Measurements from ENCODE around the gene CEP112. TPM values are rescaled to one million over a fixed set of nuclear protein-coding genes. Genes with fewer than 3 reads are reported as not detected.

The CEP112 gene
- total and polyA plus RNA-seq, 2 of the 4 experiments (the other 2 are of a cell fraction), result 2.5 to 5.6 TPM

DNA sequence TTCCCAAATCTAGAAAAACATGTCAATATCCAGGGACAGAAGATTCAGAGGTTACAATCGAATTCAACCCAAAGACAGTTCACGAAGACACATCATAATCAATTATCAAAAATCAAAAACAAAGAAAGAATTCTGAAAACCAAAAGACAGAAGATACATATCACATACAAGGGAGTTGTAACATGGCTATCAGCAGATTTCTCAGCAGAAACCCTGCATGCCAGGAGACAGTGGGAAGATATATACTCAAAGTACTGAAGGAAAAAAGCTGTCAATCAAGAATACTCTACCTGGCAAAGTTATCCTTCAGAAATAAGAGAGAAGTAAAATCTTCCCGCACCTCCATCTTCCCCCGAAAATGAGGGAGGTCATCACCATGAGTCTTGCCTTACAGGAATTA lies 258.6 kb downstream of the CEP112 start:
- H3K23ac ChIP-seq (ENCODE audit: low read depth, low read length), result no peak overlapping the region
- H3K9ac ChIP-seq (ENCODE audit: low read depth, low read length), result no peak overlapping the region
- no peaks in the 10 kb centered on the region for H3K9me3 ChIP-seq (ENCODE audit: control insufficient read depth, insufficient read depth, low read length)
- no peaks in the 10 kb centered on the region for H3K79me1 ChIP-seq (ENCODE audit: low read depth in 1 of 2, low read length in 2 of 2)
- no peak overlapping the region for H2AFZ ChIP-seq (replicated peaks; ENCODE audit: low read length, poor library complexity)
- no peak for TF ChIP-seq POLR2A (IDR thresholded peaks at IDR 0.05; ENCODE audit: low read depth, low read length)
- TF ChIP-seq, protein P1, sequence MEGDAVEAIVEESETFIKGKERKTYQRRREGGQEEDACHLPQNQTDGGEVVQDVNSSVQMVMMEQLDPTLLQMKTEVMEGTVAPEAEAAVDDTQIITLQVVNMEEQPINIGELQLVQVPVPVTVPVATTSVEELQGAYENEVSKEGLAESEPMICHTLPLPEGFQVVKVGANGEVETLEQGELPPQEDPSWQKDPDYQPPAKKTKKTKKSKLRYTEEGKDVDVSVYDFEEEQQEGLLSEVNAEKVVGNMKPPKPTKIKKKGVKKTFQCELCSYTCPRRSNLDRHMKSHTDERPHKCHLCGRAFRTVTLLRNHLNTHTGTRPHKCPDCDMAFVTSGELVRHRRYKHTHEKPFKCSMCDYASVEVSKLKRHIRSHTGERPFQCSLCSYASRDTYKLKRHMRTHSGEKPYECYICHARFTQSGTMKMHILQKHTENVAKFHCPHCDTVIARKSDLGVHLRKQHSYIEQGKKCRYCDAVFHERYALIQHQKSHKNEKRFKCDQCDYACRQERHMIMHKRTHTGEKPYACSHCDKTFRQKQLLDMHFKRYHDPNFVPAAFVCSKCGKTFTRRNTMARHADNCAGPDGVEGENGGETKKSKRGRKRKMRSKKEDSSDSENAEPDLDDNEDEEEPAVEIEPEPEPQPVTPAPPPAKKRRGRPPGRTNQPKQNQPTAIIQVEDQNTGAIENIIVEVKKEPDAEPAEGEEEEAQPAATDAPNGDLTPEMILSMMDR (conservative IDR thresholded peaks at IDR 0.05; ENCODE audit: low read depth, low read length), result no peak
- no peak for TF ChIP-seq MAZ (IDR thresholded peaks at IDR 0.05; ENCODE audit: borderline replicate concordance, low read depth, low read length)
- TF ChIP-seq BHLHE40 (IDR thresholded peaks at IDR 0.05; ENCODE audit: low read depth, low read length), result no peak
- no peak for TF ChIP-seq RFX5 (IDR thresholded peaks at IDR 0.05; ENCODE audit: low read depth, low read length)
- TF ChIP-seq RAD21 (IDR thresholded peaks at IDR 0.05; ENCODE audit: low read length), result no peak
- TF ChIP-seq MXI1 (IDR thresholded peaks at IDR 0.05; ENCODE audit: borderline replicate concordance, low read depth, low read length), result no peak
- no peak for TF ChIP-seq CEBPB (IDR thresholded peaks at IDR 0.05; ENCODE audit: low read depth, low read length)
- TF ChIP-seq, protein P2, sequence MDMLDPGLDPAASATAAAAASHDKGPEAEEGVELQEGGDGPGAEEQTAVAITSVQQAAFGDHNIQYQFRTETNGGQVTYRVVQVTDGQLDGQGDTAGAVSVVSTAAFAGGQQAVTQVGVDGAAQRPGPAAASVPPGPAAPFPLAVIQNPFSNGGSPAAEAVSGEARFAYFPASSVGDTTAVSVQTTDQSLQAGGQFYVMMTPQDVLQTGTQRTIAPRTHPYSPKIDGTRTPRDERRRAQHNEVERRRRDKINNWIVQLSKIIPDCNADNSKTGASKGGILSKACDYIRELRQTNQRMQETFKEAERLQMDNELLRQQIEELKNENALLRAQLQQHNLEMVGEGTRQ (IDR thresholded peaks at IDR 0.05; ENCODE audit: low read depth, low read length), result no peak
- no peak for TF ChIP-seq CHD1 (IDR thresholded peaks at IDR 0.05; ENCODE audit: low read depth, low read length)
- TF ChIP-seq, protein P3, sequence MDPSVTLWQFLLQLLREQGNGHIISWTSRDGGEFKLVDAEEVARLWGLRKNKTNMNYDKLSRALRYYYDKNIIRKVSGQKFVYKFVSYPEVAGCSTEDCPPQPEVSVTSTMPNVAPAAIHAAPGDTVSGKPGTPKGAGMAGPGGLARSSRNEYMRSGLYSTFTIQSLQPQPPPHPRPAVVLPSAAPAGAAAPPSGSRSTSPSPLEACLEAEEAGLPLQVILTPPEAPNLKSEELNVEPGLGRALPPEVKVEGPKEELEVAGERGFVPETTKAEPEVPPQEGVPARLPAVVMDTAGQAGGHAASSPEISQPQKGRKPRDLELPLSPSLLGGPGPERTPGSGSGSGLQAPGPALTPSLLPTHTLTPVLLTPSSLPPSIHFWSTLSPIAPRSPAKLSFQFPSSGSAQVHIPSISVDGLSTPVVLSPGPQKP (IDR thresholded peaks at IDR 0.05; ENCODE audit: borderline replicate concordance, low read depth, low read length), result no peak
- TF ChIP-seq MAFK (IDR thresholded peaks at IDR 0.05; ENCODE audit: low read depth, low read length), result no peak
- no peak for TF ChIP-seq NFE2L2 (IDR thresholded peaks at IDR 0.05; ENCODE audit: low read depth, low read length)
- no peak for TF ChIP-seq RCOR1 (IDR thresholded peaks at IDR 0.05; ENCODE audit: insufficient replicate concordance, low read length)
- no peak for TF ChIP-seq SMC3 (IDR thresholded peaks at IDR 0.05; ENCODE audit: low read depth, low read length)
- no CpG with 5 or more reads among the region's 4 CpGs for WGBS, 2 experiments (ENCODE audit: extremely low coverage in 2 of 2, insufficient read length in 1 of 2)
- H4K20me1 ChIP-seq (ENCODE audit: insufficient read depth, low read length), result no peaks in the 10 kb centered on the region
- H3K4me1 ChIP-seq (ENCODE audit: control insufficient read depth, insufficient read depth, low read length), result peaks cover 2% of the 10 kb centered on the region; the same call in 1 of the 2 replicates
- no peak for ATAC-seq (ENCODE audit: low read depth)
- dilution Hi-C loops (cut with HindIII; ENCODE audit: low sequenced_read_pairs, unreplicated experiment), result no loop called here
- no peak for DNase-seq
- no peak overlapping the region for H3K4me2 ChIP-seq (ENCODE audit: low read depth, low read length)
- H2BK5ac ChIP-seq (ENCODE audit: low read depth, low read length, poor library complexity, severe bottlenecking), result no peak overlapping the region
- no peak overlapping the region for H3K18ac ChIP-seq (ENCODE audit: low read depth, low read length)
- ChIA-PET CTCF (interaction anchor here (0.7 kb wide), 1 partner anchor 702 kb away, joined by 3 read pairs; no protein-coding TSS in a partner anchor), POLR2A (ENCODE audit: unreplicated experiment) (no interaction called here)
- H3K56ac ChIP-seq (ENCODE audit: extremely low read depth, insufficient read depth, low read length), result no peak overlapping the region
- H3K4me3 ChIP-seq (ENCODE audit: insufficient read depth, low read depth, low read length), result no peak overlapping the region
- no peaks in the 10 kb centered on the region for H3K27me3 ChIP-seq (ENCODE audit: control insufficient read depth, insufficient read depth, low read length)
- no peaks in the 10 kb centered on the region for H3K36me3 ChIP-seq (ENCODE audit: control insufficient read depth, insufficient read depth, low read length)
- BruUV-seq (replicated peaks), result no TSS peak
- no peak overlapping the region for H3K4ac ChIP-seq (ENCODE audit: low read depth, low read length)
- no peak overlapping the region for H3K14ac ChIP-seq (replicated peaks; ENCODE audit: low read depth, low read length)
- H4K5ac ChIP-seq (ENCODE audit: low read depth, low read length), result no peak overlapping the region
- no peak overlapping the region for H4K8ac ChIP-seq (ENCODE audit: low read depth in 2 of 2, low read length in 2 of 2)
- H2BK120ac ChIP-seq (ENCODE audit: low read depth, low read length), result no peak overlapping the region
- no peak overlapping the region for H2AK5ac ChIP-seq (ENCODE audit: low read depth, low read length)
- in situ Hi-C loops (cut with MboI; ENCODE audit: low sequenced_read_pairs), result no loop called here
- intact Hi-C loops (cut with micrococcal nuclease), result no loop called here
- H3K9me1 ChIP-seq (ENCODE audit: insufficient read depth, low read length), result no peaks in the 10 kb centered on the region
- no peak overlapping the region for H3K27ac ChIP-seq (ENCODE audit: insufficient read depth, low read length)
- H2BK15ac ChIP-seq (ENCODE audit: low read depth, low read length), result no peak overlapping the region
- H4K91ac ChIP-seq (ENCODE audit: insufficient read depth, low read depth, low read length), result no peak overlapping the region
- no peak overlapping the region for H2AK9ac ChIP-seq (replicated peaks; ENCODE audit: low read depth, low read length, poor library complexity)
- H2BK20ac ChIP-seq (ENCODE audit: low read depth, low read length), result no peak overlapping the region

Measured in IMR-90 (cell line).